HEK293T (cell line): ENCODE measurements around the gene ABHD5.
"Not testable (repeated sequence)": the region's sequence is repeated elsewhere in the genome, so short reads cannot be mapped to it uniquely, and the experiment has no call there.

Experiments used
- CTCF ChIA-PET: fragments of 350-600 bp; formaldehyde crosslinking; extraction: SDS; loops from one replicate; lab custom pipeline; 2021; ENCODE audit warnings: antibody characterized with exemption, inconsistent platforms; lab: Yijun Ruan, JAX
- POLR2A ChIA-PET: fragments of 350-600 bp; formaldehyde crosslinking; extraction: SDS; loops from one replicate; lab custom pipeline; 2020; ENCODE audit warnings: antibody characterized with exemption, inconsistent platforms; lab: Yijun Ruan, JAX
- DNase-seq: peaks from one replicate; pipeline ENCODE4 v3.0.0; 2012; ENCODE audit warnings: mixed read lengths; ENCODE audit errors: extremely low spot score
- ARNT ChIP-seq: fragments of 450-650 bp; IDR thresholded peaks from 2 replicates; pipeline ENCODE4 v1.6.1; 2017; ENCODE audit warnings: mild to moderate bottlenecking
- BHLHE40 ChIP-seq: fragments of 450-650 bp; IDR thresholded peaks from 2 replicates; pipeline ENCODE4 v1.6.1; 2016; ENCODE audit warnings: mild to moderate bottlenecking, moderate library complexity, borderline replicate concordance
- CTBP1 ChIP-seq: fragments of 450-650 bp; IDR thresholded peaks from 2 replicates; pipeline ENCODE4 v1.6.1; 2016; ENCODE audit warnings: borderline replicate concordance
- ELF4 ChIP-seq: fragments of 450-650 bp; IDR thresholded peaks from 2 replicates; pipeline ENCODE4 v1.6.1; 2017; ENCODE audit warnings: antibody characterized with exemption
- FOXA1 ChIP-seq: fragments of 450-650 bp; IDR thresholded peaks from 2 replicates; pipeline ENCODE4 v1.6.1; 2016; ENCODE audit warnings: mild to moderate bottlenecking
- FOXK2 ChIP-seq: fragments of 450-650 bp; IDR thresholded peaks from 2 replicates; pipeline ENCODE4 v1.6.1; 2016; ENCODE audit warnings: mild to moderate bottlenecking
- FOXM1 ChIP-seq: fragments of 450-650 bp; IDR thresholded peaks from 2 replicates; pipeline ENCODE4 v1.6.1; 2017; ENCODE audit warnings: mild to moderate bottlenecking, borderline replicate concordance
- HDGF ChIP-seq: fragments of 450-650 bp; IDR thresholded peaks from 2 replicates; pipeline ENCODE4 v1.6.1; 2017; ENCODE audit warnings: antibody characterized with exemption, borderline replicate concordance
- L3MBTL2 ChIP-seq: fragments of 450-650 bp; conservative IDR thresholded peaks from 2 replicates; pipeline ENCODE4 v1.6.1; 2016; ENCODE audit warnings: mild to moderate bottlenecking
- LEF1 ChIP-seq: fragments of 450-650 bp; IDR thresholded peaks from 2 replicates; pipeline ENCODE4 v1.6.1; 2017; ENCODE audit warnings: mild to moderate bottlenecking, borderline replicate concordance
- NFRKB ChIP-seq: fragments of 450-650 bp; IDR thresholded peaks from 2 replicates; pipeline ENCODE4 v1.6.1; 2016; ENCODE audit warnings: mild to moderate bottlenecking, moderate library complexity
- PKNOX1 ChIP-seq: fragments of 450-650 bp; IDR thresholded peaks from 2 replicates; pipeline ENCODE4 v1.6.1; 2016
- SP1 ChIP-seq: fragments of 450-650 bp; IDR thresholded peaks from 2 replicates; pipeline ENCODE4 v1.6.1; 2017
- SUZ12 ChIP-seq: fragments of 450-650 bp; IDR thresholded peaks from 2 replicates; pipeline ENCODE4 v1.6.1; 2016; ENCODE audit warnings: mild to moderate bottlenecking
- TARDBP ChIP-seq: fragments of 450-650 bp; IDR thresholded peaks from 2 replicates; pipeline ENCODE4 v1.6.1; 2016
- ZNF384 ChIP-seq: fragments of 450-650 bp; IDR thresholded peaks from 2 replicates; pipeline ENCODE4 v1.6.1; 2016

Gene ABHD5

GRCh38 chr3:43674345-43675085 is 16.2 kb upstream of the ABHD5 start:
- CTCF ChIA-PET: interaction anchor here (0.6 kb wide), 1 partner anchor 91 kb away, joined by 3 read pairs; no protein-coding TSS in a partner anchor

GRCh38 chr3:43675593-43675992 is 15.1 kb upstream of the ABHD5 start:
- ChIA-PET POLR2A (no interaction called here), CTCF (no interaction called here)
- DNase-seq: no peak
- no peak for TF ChIP-seq L3MBTL2
- TF ChIP-seq SUZ12: no peak
- TF ChIP-seq PKNOX1: no peak
- TF ChIP-seq SP1: no peak
- no peak for TF ChIP-seq NFRKB
- no peak for TF ChIP-seq HDGF
- no peak for TF ChIP-seq TARDBP
- no peak for TF ChIP-seq ARNT
- no peak for TF ChIP-seq ELF4
- TF ChIP-seq FOXK2: no peak
- no peak for TF ChIP-seq FOXA1
- no peak for TF ChIP-seq ZNF384
- no peak for TF ChIP-seq BHLHE40
- TF ChIP-seq CTBP1: no peak
- no peak for TF ChIP-seq FOXM1
- no peak for TF ChIP-seq LEF1

More at GRCh38 chr3:43674345-43675085, 16.2 kb upstream of the ABHD5 start:
- TF ChIP-seq ELF4 (no peak), PKNOX1 (0 out of 2 replicates have a peak, but pooled peaks have one; percentile 11)
- DNase-seq: no peak
- POLR2A ChIA-PET: no interaction called here

- no peak for DNase-seq
- POLR2A ChIA-PET: no interaction called here
- CTCF ChIA-PET: no interaction called here
- TF ChIP-seq BHLHE40: no peak
- TF ChIP-seq LEF1: no peak
- TF ChIP-seq PKNOX1: no peak
- TF ChIP-seq ARNT: no peak
- TF ChIP-seq TARDBP: no peak
- no peak for TF ChIP-seq SUZ12
- no peak for TF ChIP-seq FOXA1
- no peak for TF ChIP-seq ZNF384
- TF ChIP-seq FOXK2: no peak
- TF ChIP-seq NFRKB: no peak
Observed at GRCh38 chr3:43676441-43676840, 14.3 kb upstream of the ABHD5 start.

GRCh38 chr3:43678375-43678774 is 12.4 kb upstream of the ABHD5 start:
- CTCF ChIA-PET, POLR2A ChIA-PET, DNase-seq: not testable (repeated sequence)

- POLR2A ChIA-PET, DNase-seq, CTCF ChIA-PET: not testable (repeated sequence)
Observed at GRCh38 chr3:43678887-43679449, 11.8 kb upstream of the ABHD5 start.

- CTCF ChIA-PET, DNase-seq, POLR2A ChIA-PET: not testable (repeated sequence)
Observed at GRCh38 chr3:43680857-43681256, 9.9 kb upstream of the ABHD5 start.

GRCh38 chr3:43684944-43685343 is 5.8 kb upstream of the ABHD5 start:
- no peak for TF ChIP-seq BHLHE40
- TF ChIP-seq SUZ12: no peak
- no peak for TF ChIP-seq LEF1
- no peak for TF ChIP-seq FOXK2
- no peak for TF ChIP-seq FOXM1
- no peak for TF ChIP-seq L3MBTL2
- TF ChIP-seq ELF4: no peak
- TF ChIP-seq CTBP1: no peak
- no peak for TF ChIP-seq FOXA1
- no peak for TF ChIP-seq SP1
- no peak for TF ChIP-seq HDGF
- no peak for TF ChIP-seq NFRKB
- DNase-seq: no peak
- POLR2A ChIA-PET: no interaction called here
- CTCF ChIA-PET: no interaction called here
